ENCODE data around the gene MED27.

Gene MED27

DNA sequence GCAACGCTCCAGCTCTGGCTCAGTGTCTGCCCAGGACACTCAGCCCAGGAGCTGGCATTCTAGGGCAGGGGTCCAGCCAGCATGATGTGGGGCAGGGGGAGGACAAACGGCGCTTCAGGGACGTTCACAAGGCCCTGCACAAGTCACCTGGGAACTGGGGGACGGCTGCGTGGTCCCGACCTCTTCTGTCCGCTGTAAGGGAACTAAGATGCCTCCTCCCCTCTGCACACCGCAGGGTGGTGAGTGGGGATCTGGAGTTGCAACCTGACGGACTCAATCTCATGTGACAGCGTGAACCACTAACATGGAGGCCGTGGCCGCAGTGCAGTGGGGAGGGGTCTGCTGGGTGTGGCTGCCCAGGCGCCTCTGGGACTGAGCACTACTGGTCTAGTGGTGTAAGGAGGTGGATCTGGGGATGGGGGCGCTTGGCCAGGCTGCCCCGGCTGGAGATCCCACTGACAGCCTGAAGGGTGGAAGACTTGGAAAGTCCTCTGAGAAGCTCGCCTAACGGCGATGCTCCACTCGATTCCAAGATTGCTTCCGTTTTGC, 251.8 kb downstream of the MED27 start:
- no peak for FAIRE-seq

DNA sequence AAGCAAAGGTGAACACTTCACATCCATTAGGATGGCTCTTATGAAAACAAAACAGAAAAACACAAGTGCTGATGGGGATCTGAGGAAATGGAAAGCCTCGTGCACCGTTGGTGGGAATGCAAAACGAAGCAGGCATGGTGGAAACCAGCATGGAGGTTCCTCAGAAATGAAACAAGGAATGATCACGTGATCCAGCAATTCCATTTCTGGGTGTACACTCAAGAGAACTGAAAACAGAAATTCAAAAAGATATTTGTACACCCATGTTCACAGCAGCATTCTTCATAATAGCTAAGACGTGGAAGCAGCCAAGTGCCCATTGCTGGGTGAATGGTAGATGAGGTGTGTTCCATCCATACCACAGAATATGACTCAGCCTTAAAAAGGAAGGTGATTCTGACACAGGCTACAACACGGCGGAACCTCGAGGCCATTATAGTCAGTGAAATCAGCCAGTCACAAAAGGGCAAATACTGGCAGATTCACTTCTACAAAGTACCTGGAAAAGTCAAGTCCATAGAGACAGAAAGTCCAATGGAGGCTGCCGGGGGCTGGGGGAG, 252.6 kb downstream of the MED27 start:
- no peak for FAIRE-seq

DNA sequence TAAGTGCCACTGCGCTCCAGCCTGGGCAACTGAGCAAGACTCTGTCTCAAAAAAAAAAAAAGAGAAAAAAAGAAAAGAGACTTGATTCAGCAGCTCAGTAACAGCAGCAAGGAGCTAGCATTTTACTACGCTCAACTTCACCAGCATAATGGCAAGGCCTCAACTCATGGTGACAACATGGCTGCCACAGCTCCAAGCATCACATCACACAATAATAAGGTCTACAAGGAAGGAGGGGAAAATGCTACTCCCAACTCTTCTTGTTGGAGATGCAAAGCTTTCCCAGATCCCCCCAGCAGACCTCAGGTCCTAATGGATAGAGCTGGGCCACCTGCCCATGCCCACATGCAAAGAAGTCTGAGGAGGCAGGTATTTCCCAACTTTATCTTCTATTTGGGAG, 253.6 kb downstream of the MED27 start:
- FAIRE-seq = no peak

DNA sequence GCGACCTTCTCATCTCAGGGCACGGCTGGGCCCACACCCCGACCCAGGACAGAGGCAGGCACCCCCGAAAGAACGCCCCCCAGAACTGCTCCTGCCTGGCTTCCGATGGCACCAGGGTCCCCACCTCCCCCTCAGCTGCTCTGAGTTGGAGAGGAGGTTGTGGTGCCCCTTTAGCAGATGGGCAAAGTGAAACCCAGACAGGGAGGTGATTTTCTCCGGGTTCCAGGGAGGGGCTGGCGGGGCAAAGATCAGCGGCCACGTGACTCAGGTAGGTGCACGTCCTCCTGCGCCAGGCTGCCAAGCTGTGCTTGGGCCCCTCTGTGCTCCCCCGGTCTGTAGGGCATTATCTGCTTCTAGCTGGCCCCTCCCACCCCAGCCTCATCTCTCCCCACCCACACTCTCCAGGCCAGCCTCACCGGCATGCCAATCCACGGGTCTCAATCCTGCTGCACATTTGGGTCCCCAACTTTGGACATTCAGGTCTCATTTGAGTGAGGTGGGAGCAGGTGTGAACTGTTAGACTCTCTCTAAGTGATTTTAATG, 254.6 kb downstream of the MED27 start:
- no peak for FAIRE-seq

DNA sequence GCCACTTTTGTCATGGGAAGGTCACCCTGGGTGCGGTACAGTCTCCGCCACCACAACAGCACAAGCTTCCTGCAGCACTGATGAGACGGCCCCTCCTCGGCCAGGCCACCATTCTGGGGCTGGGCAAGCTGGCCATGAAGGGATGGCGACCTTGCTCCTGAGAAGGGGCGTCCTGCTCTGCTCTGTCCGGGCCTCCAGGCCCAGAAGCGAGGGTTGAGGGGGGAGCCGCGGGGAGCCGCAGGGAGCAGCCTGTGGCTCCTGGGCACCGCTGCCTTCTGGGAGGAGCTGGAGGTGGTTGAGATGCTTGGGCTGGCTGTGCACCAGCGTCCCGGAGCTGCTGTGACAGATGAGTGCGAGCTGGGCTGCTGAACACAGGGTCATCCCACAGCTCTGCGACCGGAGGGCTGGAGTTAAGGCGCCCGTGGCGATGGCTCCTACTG, 255.5 kb downstream of the MED27 start:
- FAIRE-seq = no peak

DNA sequence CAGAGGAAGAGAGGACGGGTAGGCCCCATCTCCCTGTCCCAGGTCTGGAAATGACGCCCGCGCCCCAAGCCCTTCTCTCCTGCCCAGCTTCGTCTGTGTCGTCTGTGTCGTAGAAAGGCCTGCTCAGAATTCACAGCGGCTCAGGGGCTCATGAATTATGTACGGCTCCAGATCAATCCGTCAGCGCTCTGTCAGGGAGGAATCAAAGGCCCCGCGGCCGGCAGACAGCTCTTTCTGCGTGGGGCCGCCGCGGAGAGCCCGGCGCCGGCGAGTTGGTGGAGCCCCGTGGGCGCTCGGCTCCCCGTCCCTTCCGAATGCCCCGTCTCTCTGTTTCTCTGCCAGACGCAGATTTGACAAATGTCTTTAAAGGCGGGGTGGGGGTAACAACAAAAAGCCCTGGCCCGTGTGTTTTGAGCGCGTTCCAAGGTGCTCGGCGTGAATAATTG, 255.9 kb downstream of the MED27 start:
- no peak for FAIRE-seq

DNA sequence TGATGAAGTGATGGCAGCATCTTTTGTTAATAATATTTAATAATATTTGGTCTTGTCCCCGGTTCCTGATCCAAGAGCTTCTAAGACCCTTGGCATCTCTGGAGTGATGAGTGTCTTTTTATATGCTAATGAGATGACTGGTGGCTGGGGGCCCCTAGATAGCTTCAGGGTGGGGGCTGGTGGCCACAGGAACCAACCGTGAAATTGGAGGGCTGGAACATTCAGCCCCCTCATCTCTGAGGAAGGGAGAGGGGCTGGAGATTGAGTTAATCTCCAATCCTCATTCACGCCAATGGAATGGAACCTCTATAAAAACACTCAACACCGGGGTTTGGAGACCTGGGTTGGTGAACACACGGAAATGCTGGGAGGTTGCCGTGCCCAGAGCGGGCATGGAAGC, 261.6 kb downstream of the MED27 start:
- FAIRE-seq = no peak

DNA sequence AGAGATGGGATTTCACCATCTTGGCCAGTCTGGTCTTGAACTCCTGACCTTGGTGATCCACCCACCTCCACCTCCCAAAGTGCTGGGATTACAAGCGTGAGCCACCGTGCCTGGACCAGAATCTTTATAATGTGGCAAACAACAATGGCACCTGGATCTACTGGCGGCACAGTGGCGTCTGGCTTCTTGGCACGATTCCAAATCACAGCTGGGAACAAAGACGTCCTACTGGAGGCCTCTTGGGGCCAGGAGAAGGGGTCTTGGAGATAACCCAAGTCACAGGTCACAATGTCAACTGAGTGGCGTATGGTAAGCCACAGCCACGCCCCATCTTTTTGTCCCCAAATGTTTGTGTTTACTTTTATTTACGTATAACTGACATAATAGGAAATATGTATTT, 262.0 kb downstream of the MED27 start:
- no peak for FAIRE-seq

DNA sequence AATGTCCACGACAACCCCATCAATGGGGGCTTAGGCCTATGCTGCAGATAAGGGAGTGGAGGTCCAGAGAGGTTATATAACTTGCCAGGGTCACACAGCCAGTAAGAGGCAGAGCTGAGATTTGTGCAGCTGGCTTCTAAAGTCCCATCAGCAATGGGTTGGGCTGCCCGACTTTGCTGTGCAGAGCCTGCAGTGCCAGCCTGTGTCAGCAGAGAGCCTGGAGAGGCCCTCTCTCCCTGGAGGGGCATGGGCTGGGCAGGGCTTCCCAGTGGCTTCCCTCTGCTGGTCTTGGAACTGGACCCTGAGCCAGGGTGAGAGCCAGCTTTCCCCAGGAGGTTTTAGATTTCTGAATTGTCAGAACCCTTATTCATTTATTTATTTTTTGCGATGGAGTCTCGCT, 262.6 kb downstream of the MED27 start:
- no peak for FAIRE-seq

DNA sequence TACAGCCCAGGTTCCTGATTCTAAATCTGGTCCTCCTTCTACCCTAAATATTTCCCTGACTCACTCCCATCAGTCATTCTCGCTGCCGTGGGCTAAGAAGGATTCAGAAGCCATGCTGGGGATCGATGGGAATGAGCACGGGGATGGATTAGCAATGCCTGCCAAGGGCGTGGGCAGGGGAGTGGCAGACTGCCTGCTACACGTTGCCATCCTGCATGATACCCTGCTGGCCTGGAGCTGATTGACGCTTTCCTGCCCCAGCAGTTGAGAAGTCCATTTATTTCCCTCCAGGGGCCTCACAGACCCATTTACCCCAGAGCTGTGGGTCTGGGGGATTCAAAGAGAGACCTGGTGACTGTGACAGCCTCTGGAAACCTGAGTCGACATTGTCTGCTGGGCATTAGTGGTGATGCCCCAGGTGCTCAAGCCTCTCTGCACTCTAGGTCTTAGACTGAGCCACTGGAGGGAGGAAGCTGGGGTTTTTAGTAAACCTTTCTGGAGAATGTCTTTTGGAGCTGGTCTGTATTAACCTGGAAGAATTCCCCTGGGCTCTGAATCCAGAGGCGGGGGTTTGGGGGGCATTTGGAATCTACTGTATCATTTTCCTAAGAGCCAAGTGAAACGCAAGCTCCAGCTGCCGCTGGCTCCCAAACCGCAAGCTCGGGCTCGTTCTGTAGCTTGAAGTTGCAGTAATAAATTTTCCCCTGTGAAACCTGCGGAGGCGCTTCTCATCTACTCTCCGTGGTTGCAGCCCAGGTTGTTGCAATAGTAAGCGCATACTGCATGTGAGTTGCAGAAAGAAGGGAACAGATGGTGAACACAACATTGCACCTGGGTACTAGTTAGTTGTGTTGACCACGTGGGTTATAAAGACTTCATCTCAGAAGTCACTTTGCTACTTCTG, 263.4 kb downstream of the MED27 start:
- no peak for FAIRE-seq

DNA sequence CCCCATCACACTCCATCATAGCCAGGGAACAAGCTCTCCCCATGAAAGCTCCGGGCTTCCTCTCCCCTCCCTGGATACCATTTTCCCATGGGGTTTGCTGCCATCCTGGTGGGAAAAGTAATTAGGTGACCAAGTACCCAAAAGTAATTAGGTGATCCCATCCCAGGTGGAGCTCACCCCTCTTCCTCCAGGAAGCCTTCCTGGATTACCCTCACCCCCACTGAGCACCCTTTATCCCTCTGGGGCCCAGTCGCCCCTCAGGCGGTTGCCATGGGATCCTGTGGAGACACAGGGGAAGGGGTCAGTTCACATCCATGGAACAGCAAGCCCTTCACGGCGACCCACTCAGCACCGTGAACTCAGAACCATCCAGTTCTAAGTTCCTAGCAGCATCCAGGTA, 265.0 kb downstream of the MED27 start:
- no peak for FAIRE-seq

DNA sequence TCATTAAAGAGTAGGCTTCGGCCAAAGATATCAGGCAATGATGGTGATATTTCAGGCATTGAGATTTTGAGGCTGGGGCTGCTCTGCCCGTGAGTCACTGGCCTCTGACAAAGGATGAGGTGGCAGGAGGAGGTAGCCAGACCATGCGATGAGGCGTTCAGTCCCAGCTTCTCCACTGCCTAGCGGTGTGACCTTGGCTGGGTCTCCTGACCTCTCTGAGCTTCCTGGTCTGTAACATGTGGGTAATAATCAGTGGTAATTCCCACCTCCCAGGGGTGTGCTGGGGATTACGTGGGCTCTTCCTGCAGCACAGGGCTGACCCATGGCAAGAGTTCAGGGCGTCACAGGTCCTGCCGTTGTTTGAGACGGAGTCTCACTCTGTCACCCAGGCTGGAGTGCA, 266.6 kb downstream of the MED27 start:
- no peak for FAIRE-seq

DNA sequence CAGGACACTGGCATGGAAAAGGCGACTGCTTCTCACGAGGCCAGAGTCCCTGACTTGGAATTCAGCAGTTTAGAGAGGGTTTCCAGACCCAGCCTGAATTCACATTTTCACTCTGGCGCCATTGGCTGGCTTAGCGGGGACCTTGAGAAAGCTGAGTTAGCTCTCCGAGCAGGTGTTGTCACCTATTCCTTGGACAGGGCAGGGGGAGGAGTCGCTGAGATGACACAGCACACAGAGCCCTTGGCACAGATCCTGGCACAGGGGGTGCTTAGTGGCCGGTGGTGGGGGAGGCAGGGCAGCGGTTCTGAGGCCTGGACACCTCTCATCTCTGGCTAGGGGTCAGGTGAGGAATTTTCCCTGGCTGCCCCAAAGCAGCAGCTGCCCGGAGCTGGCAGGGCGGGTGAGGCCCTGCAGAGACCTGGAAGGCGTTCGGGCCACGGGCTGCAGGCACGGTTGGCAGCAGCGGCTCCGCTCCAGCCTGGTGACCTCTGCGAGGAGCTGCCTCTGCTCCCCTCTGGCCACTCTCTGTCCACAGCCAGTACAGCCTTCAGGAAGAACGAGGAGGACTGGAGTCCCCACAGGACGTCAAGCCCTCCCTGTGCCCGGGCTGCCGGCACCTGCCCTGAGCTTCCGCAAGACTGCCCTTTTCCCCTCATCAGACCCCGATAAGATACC, 267.4 kb downstream of the MED27 start:
- no peak for FAIRE-seq

DNA sequence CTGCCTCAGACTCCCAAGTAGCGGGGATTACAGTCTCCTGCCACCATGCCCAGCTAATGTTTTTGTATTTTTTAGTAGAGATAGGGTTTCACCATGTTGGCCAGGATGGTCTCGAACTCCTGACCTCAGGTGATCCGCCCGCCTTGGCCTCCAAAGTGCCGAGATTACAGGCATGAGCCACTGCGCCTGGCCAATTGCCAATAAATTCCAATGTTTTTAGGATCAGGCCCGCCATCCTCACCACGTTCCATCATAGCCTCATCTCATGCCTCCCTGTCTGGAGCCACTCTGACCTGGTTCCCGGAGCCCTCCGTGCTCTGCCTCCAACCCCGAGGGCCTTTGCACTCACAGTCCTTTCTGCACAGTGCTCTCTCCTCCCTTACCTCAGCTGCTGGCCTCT, 268.3 kb downstream of the MED27 start:
- no peak for FAIRE-seq

DNA sequence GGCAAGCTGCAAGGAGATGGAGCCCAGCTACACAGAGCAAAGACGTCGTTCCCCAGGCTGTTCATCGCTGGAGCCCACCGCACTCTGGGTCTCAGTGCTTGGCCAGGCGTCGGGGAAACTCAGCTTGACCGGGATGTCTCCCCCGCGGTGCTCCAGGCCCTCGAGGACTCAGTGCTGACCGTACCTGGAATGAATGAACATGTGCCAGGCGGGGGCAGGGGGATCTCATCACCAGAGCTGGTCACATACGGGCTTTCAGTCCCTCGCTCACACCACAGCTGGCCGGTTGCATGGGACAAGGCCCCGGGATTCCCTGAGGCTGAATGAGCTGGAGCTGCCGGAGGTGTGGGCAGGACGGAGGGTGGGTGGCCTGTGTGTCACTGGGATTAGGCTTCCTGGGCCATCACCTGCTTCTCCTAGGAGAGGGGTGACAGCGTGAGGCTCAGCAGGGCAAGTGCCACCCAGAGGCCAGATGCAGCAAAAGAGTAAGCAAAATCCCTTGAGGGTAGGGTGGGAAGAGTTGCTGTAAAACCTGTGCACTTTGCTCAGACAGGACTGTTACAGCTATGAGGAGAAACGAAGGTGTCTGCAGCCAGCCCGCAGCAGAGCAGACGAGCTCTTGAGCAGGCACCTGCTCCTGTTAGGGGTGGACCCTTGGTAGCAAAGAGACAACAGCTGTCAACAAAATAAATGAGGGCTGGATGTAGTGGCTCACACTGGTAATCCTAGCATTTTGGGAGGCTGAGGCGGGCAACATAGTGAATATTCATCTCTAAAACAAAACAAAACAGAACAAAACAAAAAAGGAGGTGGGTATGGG, 269.1 kb downstream of the MED27 start:
- no peak for FAIRE-seq

All from islet of Langerhans (tissue), 1 donor.